Measurements from ENCODE around the gene RBMXL3.

DNA sequence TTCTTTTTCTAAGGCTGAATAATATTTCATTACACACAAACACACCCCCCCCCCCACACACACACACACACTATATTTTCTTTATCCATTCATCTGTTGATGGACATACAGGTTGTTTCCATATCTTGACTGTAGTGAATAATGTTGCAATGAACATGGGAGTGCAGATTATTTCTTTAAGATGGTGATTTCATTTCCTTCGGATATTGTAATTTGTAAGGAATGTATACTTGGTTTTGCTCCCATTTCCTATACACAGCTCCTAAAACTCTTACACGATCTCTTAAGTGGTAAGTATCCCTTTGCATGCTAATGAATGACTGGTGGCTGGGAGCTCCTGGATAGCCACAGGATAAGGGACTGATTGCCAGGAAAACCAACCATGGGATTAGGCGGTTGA, 14.7 kb upstream of the RBMXL3 start:
- TF ChIP-seq, protein P1, sequence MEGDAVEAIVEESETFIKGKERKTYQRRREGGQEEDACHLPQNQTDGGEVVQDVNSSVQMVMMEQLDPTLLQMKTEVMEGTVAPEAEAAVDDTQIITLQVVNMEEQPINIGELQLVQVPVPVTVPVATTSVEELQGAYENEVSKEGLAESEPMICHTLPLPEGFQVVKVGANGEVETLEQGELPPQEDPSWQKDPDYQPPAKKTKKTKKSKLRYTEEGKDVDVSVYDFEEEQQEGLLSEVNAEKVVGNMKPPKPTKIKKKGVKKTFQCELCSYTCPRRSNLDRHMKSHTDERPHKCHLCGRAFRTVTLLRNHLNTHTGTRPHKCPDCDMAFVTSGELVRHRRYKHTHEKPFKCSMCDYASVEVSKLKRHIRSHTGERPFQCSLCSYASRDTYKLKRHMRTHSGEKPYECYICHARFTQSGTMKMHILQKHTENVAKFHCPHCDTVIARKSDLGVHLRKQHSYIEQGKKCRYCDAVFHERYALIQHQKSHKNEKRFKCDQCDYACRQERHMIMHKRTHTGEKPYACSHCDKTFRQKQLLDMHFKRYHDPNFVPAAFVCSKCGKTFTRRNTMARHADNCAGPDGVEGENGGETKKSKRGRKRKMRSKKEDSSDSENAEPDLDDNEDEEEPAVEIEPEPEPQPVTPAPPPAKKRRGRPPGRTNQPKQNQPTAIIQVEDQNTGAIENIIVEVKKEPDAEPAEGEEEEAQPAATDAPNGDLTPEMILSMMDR (conservative IDR thresholded peaks at IDR 0.05; ENCODE audit: low read depth, low read length) = no peak
- TF ChIP-seq EZH2phosphoT487 (IDR thresholded peaks at IDR 0.05; ENCODE audit: borderline replicate concordance, low read length) (no peak), EZH2 (IDR thresholded peaks at IDR 0.05; ENCODE audit: low read length, unreplicated experiment) (no peak)
